NCI-H345 treated with DMSO at 0.1 percent for 48 hours (cell line): ENCODE results near the gene TCTA.
"Not testable (repeated sequence)": the region's sequence is repeated elsewhere in the genome, so short reads cannot be mapped to it uniquely, and the experiment has no call there.

Experiments
- DNase-seq: peaks from one replicate; lab custom pipeline; 2025; ENCODE audit not compliant: unreplicated experiment; lab: John Stamatoyannopoulos, UW

Gene TCTA, protein sequence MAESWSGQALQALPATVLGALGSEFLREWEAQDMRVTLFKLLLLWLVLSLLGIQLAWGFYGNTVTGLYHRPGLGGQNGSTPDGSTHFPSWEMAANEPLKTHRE

DNA sequence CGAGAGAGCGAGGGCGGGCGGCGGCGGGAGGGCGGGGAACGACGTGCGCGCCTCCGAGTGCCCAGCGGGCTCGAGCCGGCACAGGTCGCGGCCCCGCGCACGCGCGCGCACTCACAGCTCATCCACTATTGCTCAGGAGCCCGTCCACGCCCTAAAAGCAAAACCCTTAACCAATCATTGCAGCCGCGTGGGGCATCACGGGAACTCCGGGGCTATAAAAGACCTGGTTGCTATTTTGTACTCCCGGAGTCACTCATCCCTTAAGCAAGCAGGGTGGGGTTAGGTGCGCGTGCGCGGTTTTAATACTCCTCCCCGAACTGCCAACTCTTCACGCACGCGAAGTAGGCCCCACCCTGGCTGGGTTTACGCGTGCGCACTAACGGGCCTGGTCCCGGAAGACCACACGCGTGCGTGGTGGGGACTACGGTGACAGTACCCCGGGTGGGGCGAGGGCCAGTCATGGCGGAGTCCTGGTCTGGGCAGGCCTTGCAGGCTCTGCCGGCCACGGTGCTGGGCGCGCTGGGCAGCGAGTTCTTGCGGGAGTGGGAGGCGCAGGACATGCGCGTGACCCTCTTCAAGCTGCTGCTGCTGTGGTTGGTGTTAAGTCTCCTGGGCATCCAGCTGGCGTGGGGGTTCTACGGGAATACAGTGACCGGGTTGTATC is at the start of gene TCTA, which contains the start of gene RHOA:
Gene TCTA (plus strand): TSS at position 456 of the 664 bp plus-strand sequence. CDS start 4 bp downstream, at position 460.
Gene RHOA (minus strand): TSS at position 9 of the 664 bp plus-strand sequence. CDS start 36,387 bp downstream, outside the sequence.
- peak; percentile 97 for DNase-seq

DNA sequence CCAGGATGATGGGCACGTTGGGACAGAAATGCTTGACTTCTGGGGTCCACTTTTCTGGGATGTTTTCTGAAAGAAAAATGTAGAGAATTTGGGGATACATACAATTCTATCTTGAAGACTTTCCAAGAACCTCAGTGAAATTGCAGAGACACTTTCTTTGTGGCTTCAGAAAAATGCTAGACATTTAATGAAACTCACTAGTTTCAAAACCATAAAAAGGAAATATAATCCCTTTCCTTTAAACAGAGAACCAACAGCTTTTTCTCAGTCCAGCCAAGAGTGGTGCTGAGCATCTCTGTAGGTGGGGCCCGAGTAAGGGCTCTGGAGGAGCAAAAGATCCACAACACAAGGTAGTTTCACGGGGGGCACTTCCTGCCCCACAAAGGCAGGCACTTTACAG is 49.7 kb upstream of the TCTA start:
- no peak for DNase-seq

DNA sequence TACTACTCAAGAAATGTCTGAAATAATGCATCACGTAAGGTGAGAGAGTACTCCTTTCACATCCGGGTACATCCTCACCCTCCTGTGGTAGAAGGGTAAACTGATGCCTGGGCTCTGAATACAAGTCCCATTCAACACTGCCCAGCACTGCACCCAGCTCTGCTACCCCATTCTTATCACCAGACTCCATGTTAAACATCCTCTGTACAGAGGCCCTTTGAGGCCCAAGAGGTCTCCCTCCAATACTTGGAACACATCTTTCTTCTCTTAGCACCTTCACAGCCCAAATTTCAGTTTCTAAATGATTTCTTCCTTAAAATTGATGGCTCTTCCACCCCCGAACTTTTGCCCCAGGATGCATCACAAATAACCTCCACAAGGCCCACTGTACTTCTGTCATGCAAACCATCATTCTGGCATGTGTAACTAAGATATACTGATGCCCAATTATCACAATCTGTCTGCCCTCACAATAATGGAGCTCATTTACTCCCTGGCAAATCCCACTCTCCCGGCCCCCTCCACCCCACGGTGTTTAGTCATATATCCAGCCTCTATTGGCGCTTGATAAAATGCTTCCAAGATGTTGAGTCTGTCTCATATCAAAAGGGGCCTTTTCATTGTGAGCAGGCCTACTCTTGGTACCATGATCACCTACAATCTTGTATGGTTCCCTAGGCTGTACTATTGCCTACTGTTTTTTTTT is 41.5 kb upstream of the TCTA start:
- no peak for DNase-seq

DNA sequence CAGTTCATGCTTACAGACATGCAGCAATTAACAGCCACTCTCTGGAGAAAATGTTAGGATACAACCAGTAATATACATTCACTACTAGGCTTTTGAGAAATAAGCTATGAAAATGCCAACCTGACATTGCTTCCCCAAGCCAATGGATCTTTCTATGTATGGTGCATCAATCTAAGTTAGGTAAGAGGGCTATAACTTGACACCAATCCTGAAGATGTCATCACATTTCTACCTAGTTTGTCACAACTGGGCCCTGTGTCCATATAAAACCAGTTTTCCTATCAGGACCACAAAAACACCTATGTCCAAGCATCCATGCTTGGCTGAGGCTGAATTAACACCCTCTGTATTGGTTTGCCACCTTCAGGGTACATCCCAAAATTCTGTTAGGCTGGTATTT is 40.3 kb upstream of the TCTA start:
- DNase-seq = no peak

DNA sequence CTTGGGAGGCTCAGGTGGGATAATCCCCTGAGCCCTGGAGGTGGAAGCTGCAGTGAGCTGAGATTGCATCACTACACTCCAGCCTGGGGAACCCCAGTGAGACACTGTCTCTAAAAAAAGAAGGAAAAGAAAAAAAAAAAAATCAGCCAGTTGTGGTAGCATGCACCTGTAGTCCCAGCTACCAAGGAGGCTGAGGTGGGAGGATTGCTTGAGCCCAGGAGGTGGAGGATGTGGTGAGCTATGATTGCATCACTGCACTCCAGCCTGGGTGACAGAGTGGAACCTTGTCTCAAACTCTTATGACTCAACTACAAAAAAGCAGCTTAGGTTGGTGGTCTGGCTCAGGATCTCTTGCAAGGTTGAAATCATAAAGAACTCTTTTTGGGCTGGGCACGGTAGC is 34.7 kb upstream of the TCTA start:
- no peak for DNase-seq

DNA sequence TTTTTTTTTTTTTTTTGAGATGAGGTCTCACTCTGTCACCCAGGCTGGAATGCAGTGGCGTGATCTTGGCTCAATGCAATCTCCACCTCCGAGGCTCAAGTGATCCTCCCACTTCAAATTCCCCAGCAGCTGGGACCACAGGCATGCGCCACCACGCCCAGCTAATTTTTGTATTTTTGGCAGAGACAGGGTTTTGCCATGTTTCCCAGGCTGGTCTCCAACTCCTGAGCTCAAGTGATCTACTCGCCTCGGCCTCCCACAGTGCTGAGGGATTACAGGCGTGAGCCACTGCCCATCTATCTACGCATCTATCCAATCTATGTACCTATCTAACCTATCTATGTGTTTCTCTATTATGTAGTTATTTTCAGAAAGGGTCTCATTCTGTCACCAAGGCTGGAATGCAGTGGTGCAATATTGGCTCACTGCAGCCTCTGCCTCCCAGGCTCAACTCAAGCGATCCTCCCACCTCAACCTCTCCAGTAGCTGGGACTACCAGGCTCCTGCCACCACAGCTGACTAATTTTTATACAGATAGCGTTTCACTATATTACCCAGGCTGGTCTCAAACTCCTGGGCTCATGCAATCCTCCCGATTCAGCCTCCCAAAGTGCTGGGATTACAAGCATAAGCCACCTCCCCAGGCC is 33.9 kb upstream of the TCTA start:
- no peak for DNase-seq

DNA sequence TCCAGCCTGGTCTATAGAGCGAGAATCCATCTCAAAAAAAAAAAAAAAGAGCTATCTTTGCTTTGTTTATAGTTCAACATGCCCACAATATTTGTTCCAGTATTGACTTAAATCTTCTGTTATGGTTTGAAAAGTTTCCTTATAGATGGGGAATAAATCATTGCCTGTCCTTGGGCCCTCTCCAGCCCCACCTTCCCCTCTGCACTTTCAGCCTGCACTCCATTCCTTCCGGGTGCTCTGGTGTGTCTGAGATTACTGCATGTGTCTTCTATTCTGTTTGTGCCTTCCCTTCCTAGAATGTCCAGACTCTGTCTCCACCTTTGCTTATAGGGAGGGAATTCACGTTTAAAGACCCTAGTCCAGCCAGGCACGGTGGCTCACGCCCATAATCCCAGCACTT is 28.8 kb upstream of the TCTA start:
- no peak for DNase-seq

DNA sequence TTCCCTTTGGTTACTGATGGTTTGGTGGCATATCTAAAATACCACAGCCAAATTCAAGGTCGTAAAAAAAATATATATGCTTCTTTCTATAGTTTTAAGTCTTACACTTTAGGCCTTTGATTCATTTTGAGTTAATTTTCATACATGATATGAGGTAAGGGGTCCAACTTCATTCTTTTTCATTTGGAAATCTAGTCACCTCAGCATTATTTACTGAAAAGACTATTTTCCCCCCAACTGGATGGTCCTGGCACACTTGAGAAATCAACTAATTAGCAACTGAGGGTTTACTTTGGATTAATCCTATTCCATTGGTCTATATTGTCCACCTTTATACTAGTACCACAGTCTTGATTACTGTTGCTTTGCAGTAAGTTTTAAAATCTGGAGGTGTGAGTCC is 26.6 kb upstream of the TCTA start:
- DNase-seq = no peak

DNA sequence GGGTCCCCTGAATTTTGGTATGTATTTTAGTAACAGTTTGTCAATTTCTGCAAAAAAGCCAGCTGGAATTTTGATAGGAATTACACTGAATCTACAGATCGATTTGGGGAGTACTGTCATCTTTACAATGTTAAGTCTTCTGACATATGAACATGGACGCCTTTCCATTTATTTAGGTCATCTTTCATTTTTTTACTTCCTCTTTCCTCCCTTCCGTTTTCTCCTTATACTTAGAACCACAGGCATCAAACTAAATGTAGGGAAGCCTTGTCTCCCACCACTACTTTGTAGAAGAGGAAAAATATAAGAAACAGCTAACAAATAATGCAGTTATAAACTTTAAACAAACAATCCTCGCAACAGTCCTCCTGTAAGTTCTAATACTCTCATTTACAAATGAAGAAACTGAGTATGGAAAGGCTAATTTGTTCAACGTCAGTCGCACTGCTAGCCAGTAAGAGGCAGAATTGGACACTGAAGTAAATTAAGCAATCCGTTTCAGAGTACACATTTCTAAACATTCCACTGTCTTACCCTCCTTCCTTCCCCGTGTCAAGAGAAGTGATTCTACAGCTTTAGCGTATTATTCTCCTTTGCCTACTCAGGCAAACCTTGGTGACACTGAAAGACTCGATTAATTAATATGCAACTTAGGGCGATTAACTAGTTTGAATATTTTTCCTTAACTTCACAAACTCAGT is 26.0 kb upstream of the TCTA start:
- DNase-seq = no peak

DNA sequence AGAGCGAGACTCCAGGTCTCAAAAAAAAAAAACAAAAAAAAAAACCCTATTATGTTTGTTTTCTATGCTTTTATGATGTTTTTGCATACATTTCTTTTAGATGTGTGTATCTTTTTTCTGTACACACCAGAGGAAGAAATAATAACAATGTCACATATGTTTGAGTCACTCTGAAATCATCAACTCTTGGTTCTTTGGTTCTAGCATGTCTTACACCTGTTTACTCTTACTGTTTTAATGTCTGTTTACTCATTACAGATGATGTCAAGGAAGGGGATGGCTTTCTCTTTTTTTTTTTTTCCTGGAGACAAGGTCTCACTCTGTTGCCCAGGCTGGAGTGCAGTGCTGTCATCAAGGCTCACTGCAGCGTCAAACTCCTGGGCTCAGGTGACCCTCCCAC is 24.5 kb upstream of the TCTA start:
- DNase-seq = no peak

DNA sequence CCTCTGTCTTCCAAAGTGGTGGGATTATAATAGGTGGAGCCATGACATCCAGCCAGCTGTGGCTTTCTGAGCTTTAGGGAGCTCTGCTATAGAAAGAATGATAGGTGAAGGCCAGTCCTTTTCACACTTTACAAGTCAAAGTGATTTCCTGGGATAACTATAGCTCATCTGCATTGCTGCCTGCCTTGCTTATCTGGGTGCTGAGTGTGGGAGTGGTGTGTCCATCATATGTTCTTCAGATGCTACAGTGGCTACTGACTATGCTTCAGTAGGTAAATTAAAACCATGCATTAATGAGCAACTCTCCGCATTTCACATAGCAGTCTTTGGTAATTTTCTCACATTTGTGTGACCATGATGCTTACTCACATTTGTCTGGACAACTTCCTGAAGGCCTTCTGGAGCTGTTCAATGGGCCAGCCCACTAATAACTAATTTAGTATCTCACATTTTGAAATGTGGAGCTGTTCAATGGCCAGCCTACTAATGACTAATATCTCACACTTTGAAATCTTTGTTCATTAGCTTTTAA is 23.9 kb upstream of the TCTA start:
- DNase-seq = no peak

DNA sequence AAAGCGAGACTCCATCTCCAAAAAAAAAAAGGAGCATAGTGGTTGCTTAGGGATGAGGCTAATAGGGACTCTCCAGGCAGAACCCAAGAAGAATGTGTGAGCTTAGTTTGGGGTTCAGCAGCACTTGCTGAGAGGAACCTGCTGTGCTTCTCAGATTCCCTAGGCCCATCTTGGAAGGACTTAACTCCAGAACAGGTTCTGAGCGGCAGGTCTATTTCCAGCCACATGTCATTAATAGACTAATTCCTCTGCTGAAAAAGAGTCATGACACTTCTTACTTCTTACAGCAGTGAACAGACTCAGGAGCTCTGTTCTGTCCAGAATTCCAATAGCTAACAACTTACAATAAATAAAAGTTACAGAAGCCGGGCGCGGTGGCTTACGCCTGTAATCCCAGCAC is 22.9 kb upstream of the TCTA start:
- no peak for DNase-seq

DNA sequence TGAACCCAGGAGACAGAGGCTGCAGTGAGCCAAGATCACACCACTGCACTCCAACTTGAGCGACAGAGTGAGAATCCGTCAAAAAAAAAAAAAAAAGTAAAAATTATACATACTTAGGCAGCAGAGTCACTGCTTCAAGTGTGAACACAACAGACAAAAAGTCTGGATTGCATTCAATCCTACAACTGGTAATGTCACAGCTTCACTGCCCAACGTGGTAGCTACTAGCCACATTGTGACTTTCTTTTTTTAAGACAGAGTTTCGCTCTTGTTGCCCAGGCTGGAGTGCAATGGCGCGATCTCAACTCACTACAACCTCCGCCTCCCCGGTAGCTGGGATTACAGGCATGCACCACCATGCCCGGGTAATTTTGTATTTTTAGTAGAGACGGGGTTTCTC is 20.9 kb upstream of the TCTA start:
- DNase-seq = not testable (repeated sequence)

DNA sequence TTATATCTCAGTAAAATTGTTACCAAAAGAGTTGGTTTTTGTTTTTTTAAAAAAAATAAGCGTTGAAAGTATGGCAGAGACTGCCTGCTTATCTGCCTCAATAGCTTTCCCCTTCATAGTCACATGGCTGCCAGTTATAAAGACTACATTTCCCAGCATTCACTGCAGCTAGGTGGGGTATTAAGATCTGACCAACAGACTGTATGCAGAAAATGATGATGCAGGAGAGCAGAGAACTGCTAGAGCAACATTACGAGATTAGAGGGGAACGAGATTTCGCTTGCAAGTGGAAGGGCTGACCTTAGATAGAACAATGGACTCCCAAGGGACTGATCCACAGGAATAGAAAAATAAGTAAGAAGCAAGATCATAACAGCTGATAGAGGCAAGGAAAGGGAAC is 14.8 kb upstream of the TCTA start:
- DNase-seq = no peak

DNA sequence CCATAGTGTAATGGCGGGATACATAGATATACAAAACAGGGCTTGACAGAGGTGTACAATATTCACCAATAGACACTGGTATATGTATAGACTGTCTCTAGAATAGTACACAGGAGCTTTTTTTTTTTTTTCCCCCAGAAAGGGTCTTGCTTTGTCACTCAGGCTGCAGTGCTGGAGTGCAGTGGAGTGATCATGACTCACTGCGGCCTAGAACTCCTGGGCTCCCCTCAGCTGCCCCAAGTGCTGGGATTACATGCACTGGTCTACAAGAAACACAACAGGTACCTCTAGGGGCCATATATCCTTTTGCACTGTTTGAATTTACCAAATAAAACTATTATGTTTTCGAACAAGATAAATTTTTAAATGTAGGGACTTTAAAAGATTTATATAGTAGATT is 12.8 kb upstream of the TCTA start:
- no peak for DNase-seq

DNA sequence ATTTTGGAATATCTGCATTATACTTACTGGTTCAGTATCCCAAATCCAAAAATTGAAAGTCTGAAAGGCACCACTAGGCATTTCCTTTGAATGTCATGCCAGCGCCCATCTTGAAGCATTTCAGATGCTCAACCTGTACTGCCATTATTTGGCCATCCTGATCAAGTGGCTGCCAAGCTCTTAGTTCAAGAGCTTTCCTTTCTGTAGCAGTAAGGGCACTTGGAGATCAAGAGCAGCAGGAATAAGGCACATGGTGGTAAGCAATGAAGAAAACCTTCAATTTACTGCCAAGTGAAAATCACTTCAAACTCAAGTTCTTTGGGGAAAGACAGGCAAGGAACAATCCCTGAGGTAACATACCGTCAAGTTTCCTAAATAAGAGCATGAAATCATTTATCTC is 10.5 kb upstream of the TCTA start:
- no peak for DNase-seq

DNA sequence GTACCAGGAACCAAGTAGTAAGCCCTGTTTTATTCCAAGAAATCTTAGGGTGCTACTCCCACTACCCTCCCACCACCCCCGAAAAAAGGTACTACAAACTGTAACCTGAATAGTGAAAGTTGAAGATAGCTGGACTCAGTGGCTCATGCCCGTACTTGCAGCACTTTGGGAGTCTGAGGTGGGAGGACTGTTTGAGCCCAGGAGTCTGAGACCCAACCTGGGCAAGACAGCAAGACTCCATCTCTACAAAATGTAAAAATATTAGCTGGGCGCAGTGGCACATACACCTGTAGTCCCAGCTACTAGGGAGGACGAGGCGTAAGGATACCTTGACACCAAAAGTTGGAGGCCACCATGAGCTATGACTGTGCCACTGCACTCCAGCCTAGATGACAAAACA is 8.3 kb upstream of the TCTA start:
- no peak for DNase-seq

DNA sequence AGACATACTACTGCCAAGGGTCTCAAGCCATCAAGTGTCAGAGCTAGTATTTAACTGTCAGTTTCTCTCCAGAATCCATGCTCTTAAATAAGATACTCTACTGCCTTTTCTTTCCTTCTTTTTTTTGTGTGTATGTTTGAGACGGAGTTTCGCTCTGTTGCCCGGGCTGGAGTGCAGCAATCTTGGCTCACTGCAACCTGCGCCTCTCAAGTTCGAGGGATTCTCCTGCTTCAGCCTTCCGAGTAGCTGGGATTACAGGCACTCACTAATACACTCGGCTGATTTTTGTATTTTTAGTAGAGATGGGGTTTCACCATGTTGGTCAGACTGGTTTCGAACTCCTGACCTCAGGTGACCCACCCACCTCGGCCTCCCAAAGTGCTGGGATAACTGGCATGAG is 6.7 kb upstream of the TCTA start:
- not testable (repeated sequence) for DNase-seq

DNA sequence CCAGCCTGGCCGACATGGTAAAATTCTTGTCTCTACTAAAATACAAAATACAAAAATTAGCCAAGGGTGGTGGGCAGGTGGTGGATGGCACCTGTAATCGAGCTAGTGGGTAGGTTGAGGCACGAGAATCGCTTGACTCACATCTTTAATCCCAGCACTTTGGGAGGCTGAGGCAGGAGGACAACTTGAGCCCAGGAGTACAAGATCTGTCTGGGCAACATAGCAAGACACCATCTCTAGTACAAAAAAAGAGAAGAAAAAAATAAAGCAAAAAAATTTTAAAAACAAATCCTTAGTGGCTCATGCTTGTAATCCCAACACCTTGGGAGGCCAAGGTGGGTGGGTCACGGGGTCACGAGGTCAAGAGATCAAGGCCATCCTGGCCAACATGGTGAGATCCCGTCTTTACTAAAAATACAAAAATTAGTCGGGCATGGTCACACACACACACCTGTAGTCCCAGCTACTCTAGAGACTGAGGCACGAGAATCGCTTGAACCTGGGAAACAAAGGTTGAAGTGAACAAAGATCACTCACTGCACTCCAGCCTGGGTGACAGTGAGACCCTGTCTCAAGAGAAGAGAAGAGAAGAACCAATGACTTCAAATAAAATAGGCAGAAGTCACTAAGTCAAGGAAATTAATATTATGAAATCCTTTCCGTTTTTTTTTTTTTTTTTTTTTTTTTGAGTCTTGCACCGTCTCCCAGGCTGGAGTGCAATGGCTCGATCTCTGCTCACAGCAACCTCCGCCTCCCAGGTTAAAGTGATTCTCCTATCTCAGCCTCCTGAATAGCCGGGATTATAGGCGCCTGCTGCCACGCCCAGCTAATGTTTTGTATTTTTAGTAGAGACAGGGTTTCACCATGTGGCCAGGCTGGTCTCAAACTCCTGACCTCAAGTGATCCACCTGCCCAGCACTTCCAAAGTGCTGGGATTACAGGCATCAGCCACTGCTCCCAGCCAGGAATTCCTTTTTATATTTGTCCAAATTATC is 5.4 kb upstream of the TCTA start:
- DNase-seq = no peak
